Activated T-helper 9 cell treated with anti-CD3 and anti-CD28 coated beads, Interleukin-2, amount 50 U/mL, for 16 hours (primary cell): ENCODE data around the gene POTEB.
"Not testable (repeated sequence)": the region's sequence is repeated elsewhere in the genome, so short reads cannot be mapped to it uniquely, and the experiment has no call there.

ENCODE experiments used
- DNase-seq: peaks from one replicate; pipeline ENCODE4 v3.0.0-alpha.2; 2020; ENCODE audit warnings: low read depth

POTEB gene

DNA sequence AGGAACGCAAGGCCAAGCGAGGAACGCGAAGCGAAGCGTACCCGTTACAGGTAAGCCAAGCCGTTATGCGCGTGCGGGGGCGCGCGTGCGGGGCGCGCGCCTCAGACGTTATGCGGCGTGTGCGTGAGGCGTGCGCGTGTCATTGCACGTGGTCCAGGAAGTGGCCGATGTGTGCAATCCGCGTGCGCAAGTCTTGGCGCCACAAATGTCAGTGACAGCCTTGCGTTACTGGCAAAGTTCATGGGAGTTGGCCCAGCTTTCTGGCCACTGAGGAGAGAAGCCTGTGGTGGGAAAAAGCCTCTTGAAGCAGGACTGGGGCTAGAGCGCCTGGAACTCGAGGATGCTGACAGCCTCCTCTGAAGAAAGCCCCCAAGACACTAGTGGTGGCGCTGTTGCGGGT is at the start of gene POTEB:
Gene POTEB, minus strand, starts transcription at position 101 of the 400 bp plus-strand sequence. CDS start 489 bp downstream, outside the sequence.
- not testable (repeated sequence) for DNase-seq

DNA sequence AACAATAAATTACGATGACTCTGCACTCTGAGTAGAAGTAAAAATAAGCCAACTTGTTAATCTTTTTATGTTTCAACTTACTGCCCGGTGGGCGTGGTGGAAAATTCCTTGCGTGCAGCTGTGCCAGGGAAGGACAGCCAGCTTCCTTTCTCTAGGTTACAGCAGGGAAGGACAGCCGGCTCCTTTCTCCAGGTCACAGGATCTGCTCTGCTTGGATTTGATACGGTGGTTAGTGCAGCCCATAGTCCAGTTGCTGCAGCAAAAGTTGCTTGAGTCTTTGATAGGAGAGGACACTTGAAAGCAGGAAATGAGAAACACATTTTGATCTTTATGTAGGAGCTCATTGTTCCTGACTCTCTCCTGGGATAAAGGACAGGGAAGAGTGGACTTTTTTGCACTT is 13.4 kb upstream of the POTEB start:
- not testable (repeated sequence) for DNase-seq

DNA sequence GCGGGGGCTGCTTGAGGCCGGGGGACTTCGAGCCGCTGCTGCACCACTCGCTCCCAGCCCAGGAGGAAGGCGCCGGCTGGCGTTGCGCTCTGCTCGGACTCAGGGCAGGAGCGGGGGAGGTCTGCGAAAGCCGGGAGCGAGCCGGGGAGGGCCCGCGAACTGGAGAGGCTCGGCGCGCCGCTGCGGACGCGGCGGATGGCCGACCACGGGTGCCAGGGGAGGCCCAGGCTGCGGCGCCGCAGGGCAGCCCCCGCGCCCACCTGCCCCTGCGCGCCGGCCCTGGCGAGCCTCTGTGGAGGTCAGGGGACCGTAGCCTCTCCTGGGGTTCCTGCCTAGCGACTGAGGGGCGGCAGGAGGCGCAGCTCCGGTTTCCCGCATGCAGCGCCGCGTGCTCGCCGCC is 12.0 kb upstream of the POTEB start:
- DNase-seq: not testable (repeated sequence)

DNA sequence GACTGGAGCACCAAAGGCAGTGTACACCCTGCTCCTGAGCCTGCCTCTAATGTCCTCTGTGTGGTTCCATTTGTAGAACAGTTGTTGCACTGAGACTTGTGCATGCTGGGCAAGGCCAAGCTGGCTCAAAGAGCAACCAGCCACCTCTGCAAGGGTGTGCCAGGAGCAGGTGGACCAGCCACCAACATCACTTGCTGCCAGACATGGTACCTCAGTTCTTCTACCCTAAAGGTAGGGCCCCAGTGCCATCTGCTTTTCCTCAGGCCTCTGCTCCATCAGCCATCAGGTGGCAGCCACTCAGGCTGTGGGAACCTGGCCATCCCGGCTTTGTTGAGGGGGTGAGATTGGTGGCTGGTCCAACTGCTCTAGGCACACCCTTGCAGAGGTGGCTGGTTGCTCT is 38.7 kb downstream of the POTEB start:
- DNase-seq: not testable (repeated sequence)
